B cell (primary cell): ENCODE measurements around the gene FOXA3.

ENCODE experiments used
- CTCF ChIP-seq: fragments of 200-600 bp; IDR thresholded peaks from one replicate; pipeline ENCODE4 v1.8.0; 2022; ENCODE audit warnings: antibody characterized with exemption, mild to moderate bottlenecking
- EZH2 ChIP-seq: IDR thresholded peaks from 2 replicates; pipeline ENCODE4 v1.6.1; 2012; ENCODE audit warnings: borderline replicate concordance, low read depth, mild to moderate bottlenecking, moderate library complexity, low read length; ENCODE audit not compliant: insufficient read depth, poor library complexity, severe bottlenecking

GRCh38 chr19:45873219-45873772, 9.2 kb downstream of the FOXA3 start:
- TF ChIP-seq EZH2 (no peak), CTCF (no peak)
